IPS-11a (cell line): ENCODE data around the gene NDST3.

Experiments used
- H3K4me3 ChIP-seq: one replicate; pipeline ENCODE4 v1.5.1; 2013; ENCODE audit warnings: low read depth, low read length, control low read depth

NDST3 gene

GRCh38 chr4:118034053-118034785 lies at the start of gene NDST3:
Gene NDST3 (plus strand): TSS chr4:118034486. CDS start chr4:118053911, 19,425 bp downstream.
- peak within 1 kb of the TSS; percentile 66 for H3K4me3 ChIP-seq

DNA sequence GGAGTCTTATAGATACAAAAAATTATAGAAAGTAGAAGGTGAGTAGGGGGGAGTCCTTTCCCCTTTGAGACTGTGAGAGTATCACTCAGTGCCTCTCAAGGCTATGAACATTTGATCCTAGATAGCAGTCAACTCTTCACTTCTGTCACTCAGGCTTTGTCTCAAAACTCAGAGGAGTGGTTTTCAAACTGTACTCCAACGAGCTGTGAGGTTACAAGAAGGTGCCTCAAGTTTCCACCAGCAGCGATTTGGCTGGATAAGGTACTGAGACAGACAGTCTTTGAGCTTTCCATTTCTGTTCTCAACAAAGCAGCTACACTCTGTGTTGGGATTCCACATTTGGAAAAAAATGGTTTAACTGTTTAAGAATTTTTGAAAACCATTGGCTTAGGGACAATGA lies 48.0 kb upstream of the NDST3 start:
- no peak overlapping the region for H3K4me3 ChIP-seq

DNA sequence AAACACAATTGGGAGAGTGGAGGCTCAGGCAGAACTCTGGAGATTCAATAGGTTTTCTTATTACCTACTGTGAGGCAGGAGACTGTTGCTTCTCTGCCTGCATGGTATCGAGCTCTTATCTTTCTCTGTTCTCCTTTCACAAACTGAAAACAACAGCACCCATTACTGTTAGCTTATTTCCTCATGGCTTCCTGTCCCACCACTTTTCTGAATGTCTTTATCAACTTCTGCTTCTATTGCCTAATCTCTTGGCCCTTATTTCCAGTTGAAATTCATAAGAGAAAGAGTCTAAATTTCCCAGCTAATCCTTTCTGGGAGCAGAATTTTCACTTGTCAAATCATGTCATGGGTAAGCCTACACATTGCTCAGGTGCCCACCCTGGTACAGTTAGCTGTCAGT lies 46.8 kb upstream of the NDST3 start:
- H3K4me3 ChIP-seq, result no peak overlapping the region

GRCh38 chr4:117996891-117997290 lies 37.4 kb upstream of the NDST3 start:
- no peak overlapping the region for H3K4me3 ChIP-seq

DNA sequence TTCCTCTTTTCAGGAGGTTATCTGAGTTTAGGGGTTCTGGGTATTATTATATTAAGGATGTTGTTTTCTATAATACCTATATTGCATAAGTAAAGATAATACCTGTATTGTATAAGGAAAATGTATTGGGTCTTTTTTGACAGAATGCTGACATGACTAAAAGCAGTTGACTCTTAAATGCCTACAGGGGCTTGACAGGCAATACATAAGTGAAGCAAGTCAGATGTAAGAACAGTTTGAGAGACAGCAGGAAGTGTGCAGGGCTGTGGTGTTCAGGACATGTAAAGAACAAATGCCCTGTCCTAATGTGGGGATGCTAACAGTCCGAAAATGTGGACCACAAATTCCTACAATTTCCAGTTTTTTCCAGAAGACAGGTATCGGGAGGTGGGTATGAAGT lies 30.2 kb upstream of the NDST3 start:
- no peak overlapping the region for H3K4me3 ChIP-seq

DNA sequence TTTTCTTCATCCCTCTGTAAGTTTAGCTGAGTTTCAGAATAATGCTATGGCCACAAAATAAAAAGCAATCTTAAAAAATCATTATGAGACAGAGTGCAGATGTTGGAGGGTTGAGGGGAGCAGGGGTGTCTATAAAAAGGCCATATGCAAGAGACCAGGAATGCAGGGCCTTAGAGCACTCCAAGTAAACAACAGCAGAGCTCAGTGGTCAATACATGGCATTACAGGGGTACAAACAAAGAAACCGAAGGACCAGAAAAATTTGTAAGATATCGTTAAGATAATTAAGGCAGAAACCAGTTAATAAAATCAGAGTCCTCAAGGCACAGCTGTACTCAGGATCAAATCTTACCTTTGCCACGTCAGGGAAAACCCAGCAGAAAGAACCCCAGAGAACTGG lies 28.4 kb upstream of the NDST3 start:
- H3K4me3 ChIP-seq, result no peak overlapping the region

GRCh38 chr4:118012142-118012541 lies 22.1 kb upstream of the NDST3 start:
- H3K4me3 ChIP-seq, result no peak overlapping the region

- H3K4me3 ChIP-seq, result no peak overlapping the region
Observed at GRCh38 chr4:118014831-118015230, 19.5 kb upstream of the NDST3 start.

DNA sequence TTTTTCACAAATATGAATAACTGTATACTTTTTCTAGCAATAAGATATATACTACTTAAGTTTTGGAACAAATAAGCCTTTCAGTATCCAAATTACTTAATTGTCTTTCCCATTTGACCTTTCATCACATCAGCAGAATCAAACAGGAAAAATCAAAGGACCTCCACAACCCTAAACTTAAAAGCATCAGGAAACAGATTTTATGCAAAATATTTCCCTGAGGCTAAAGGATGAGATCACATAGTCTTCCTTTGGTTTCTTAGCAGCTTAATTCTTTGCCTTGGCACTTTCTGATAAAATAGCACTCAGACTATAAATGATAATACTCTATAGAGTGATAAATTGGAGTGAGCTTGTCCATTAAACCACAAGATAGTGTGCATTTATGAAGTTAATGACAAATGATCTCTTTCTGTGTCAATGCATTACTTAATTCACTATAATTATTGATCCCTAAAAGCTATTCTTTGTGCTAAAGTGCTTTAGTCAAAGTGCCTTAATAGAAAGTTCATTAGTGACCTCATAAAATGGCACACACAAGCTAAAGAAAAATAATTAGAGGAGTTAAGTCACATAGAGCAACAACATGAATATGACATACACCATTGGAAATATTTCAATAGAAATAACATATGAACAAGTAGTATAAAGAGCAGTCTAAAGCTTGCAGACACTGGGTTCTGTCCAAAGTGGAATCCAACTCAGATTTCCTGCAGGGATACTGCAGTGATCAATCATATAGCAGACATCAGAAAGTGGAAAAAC lies 15.7 kb upstream of the NDST3 start:
- no peak overlapping the region for H3K4me3 ChIP-seq

DNA sequence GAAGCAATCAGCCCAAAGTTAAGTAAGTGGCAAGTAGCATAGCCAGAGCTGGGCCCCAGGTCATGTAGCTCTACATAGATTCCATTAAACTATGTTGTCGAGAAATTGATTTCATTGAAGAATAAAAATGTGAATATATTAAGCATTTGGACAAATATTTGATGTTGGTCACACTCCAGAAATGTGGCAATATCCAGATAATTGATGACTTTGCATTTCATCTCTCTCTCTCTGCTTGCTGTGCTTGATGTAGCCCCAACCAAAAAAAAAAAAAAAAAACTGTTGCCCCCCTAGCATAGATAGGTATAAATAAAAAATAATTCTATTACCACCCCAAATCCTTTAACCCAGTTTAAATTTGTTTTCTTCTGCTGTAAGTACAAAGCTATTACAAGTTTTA lies 7.5 kb upstream of the NDST3 start:
- H3K4me3 ChIP-seq, result no peak overlapping the region

DNA sequence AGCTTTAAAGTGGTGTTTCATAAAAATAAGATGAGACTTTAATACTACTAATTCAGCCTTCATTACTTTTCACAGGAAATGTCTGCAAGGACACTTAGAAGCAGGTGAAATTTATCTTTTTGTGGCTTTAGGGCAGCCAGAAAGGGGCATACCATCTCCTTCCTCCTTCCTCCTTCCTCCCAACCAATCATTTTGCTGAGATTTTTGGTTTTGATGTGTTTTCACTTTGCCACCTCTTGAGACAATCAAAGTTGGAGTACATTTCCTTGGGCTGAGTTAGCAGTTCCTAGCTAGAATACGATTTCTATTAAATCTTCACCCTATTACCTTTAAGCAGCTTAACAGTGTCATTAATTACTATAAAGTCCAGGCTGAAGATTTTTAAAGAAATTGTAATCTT lies 5.1 kb upstream of the NDST3 start:
- H3K4me3 ChIP-seq, result no peak overlapping the region

DNA sequence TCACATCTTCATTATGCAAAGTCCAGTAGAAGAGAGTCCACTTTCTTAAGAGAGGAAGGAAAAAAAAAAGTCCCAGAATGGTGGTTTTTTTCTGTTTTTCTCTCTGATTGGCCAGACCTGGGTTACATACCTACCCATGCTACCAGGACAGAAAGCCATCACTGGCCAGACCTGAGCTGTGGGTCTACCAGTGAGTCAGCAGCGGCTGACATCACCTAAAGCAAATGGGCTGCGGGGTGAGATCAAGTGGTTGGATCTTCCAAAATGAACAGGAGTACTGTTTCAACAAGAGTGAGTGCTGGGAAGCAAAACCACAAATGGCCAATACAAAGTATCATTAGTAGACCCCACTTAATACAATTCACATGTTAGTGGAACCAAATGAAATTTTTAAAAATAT lies 1.6 kb upstream of the NDST3 start:
- peak overlapping the region; percentile 66 for H3K4me3 ChIP-seq

GRCh38 chr4:118033148-118034052 lies 886 bp upstream of the NDST3 start:
- H3K4me3 ChIP-seq, result peak overlapping the region; percentile 66

- no peak overlapping the region for H3K4me3 ChIP-seq
Observed at GRCh38 chr4:118035309-118035708, 1.0 kb downstream of the NDST3 start.

DNA sequence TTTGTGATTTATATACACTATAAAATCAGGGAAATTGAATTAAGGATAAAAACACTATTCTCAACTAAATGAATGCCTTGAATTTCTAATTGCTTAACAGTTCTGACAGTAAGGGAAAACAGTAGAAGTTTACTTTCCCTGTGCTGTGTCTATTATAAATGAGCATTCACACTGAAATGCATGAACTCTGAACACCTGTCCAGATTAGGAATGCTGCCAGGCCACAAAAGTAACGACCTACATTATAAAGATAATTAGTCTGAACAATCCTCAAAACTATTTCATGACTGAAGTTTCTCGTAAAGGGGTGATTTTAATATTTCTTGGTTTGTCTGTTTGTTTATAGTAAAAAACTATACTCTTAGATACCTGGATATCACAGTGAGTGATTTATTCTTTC lies 2.0 kb downstream of the NDST3 start:
- no peak overlapping the region for H3K4me3 ChIP-seq

DNA sequence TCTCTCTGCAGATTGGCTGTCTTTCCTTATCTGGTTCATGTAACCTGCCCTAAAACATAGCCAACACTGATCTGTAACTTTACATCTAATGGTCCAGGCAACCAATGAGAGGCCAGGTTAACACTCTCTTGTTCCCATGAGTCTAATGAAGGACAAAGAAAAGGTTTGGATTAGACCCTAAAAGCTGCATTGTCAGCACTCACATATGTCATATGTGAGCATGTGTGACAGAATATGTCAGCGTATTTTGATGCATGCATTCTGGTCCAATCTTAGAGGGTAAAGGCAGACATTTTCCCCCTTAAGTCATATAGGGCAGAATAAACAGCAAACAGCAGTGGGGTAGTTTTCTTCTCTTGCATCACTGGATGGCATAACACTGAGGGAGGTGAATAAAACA lies 3.7 kb downstream of the NDST3 start:
- no peak overlapping the region for H3K4me3 ChIP-seq

DNA sequence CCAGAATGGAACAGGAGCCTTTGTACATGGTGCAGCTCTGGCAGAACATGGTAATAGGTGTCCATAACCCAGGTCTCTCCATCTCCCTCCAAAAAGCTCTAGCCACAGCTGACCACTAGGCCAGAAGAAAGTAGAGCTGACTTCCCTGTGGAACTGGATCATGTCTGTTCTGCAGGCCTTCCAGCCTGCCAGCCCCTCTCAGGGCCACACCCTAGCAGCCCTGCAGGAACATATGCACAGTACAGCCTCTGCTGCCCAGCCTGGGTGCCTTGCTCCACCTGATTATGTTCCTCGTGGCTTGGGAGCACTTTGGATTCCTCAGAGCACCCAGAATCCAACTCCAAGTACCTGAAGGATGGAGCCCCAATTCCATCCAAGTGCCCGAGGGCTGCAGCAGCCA lies 12.0 kb downstream of the NDST3 start:
- no peak overlapping the region for H3K4me3 ChIP-seq

GRCh38 chr4:118047043-118047442 lies 12.8 kb downstream of the NDST3 start:
- H3K4me3 ChIP-seq, result no peak overlapping the region

DNA sequence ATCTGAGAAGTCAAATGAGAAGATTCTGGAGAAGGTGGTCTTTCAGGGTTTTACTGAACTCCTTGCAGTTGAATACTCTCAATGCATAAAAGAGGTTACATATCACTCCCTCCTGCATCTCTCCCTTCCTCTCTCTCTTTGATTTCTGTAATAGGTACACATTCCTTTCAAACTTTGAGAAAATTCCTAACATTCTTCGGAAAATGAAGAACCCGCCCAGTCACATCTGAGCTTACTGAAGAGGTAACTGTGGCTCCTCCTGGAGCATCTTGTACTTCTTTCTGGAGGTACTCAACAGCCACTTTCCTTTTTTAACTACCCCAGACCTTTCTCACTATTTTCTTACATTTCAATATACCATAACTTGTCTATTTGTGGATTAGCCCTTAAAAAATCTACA lies 24.7 kb downstream of the NDST3 start:
- no peak overlapping the region for H3K4me3 ChIP-seq

DNA sequence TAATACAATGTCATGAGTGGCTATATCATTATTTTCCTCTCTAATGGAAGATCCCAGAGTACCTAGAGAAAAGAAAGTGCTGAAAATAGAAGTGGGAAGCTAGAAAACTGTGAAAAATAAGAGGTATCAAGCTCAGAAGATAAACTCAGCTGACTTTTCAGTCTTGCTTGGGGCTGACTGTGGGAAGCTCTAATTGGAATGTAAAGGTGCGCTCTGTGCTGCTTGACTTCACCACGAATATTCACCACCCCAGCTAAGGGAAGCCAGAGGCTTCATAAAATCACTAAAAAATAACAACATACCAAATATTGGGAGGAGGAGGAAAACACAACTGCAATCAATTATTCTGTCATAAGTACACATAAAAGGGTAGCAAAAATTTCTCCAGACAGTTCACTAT lies 25.1 kb downstream of the NDST3 start:
- H3K4me3 ChIP-seq, result no peak overlapping the region

DNA sequence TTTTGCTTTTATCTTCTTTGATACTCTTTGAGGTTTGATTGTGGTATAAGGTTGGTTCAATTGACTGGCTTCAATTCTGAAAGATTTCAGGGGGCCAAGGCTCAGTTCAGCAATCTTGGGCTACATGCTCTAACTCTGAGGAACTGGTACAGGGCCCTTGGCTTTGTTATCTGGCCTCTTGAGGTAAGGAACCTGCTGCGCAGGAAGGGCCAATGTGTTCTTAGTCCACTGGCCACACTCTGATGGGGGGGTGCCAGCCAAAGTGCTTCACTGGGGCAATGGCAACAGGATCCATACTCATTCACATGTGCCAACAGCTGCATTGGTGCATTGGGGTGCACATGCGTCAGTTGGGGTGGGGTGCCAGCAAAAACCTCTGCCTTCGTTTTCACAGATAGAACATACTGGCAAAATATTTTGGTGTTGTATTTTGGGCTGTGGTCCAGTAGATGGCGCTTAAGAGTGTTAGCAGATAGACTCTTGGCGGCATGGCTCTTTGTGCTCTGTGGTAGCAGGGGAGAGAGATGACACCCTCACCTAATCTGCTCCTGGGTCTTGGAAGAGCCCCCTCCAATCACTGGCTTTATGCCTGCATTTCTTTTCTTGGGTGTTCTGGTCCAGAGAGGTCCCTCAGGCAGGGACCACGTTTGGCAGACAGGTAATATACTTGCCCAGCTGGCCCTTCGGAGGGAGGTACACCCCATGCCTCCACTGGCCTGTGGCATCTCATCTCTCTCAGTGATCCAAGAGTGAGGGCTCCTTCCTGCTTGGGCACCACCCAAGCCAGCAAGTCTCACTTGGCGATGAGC lies 42.9 kb downstream of the NDST3 start:
- H3K4me3 ChIP-seq, result no peak overlapping the region
